Astrocyte (in vitro differentiated cells and primary cell): ENCODE results near the gene ADAP1. TPM values are rescaled to one million over a fixed set of nuclear protein-coding genes. Genes with fewer than 3 reads are reported as not detected.

Experiments used
- DNase-seq: peaks from one replicate; pipeline ENCODE4 v3.0.0-alpha.2; 2010; ENCODE audit warnings: low read depth
- FAIRE-seq: peaks from 2 replicates; lab custom pipeline; 2011; peaks lifted over from hg19 to GRCh38; lab: Jason Lieb, UNC
- H2AFZ ChIP-seq: 2 replicates; pipeline ENCODE4 v1.6.0; 2012; ENCODE audit warnings: low read depth, low read length, inconsistent platforms
- H3K27ac ChIP-seq: 2 replicates; pipeline ENCODE4 v1.5.1; 2011; ENCODE audit warnings: low read depth, low read length, inconsistent platforms
- H3K27me3 ChIP-seq: 2 replicates; pipeline ENCODE4 v1.6.0; 2011; ENCODE audit warnings: low read length, inconsistent platforms; ENCODE audit not compliant: insufficient read depth
- H3K36me3 ChIP-seq: 2 replicates; pipeline ENCODE4 v1.5.1; 2011; ENCODE audit warnings: low read length, inconsistent platforms; ENCODE audit not compliant: insufficient read depth
- H3K4me1 ChIP-seq: 2 replicates; pipeline ENCODE4 v1.5.1; 2011; ENCODE audit warnings: low read length, inconsistent platforms; ENCODE audit not compliant: insufficient read depth
- H3K4me2 ChIP-seq: 2 replicates; pipeline ENCODE4 v1.6.0; 2012; ENCODE audit warnings: low read length, inconsistent platforms
- H3K4me3 ChIP-seq: 2 replicates; pipeline ENCODE4 v1.5.1; 2011; ENCODE audit warnings: low read depth, mild to moderate bottlenecking, low read length, inconsistent platforms; ENCODE audit not compliant: insufficient read depth
- H3K79me2 ChIP-seq: 2 replicates; pipeline ENCODE4 v1.6.0; 2012; ENCODE audit warnings: mild to moderate bottlenecking, low read length, inconsistent platforms; ENCODE audit not compliant: insufficient read depth
- H3K9ac ChIP-seq: 2 replicates; pipeline ENCODE4 v1.6.0; 2012; ENCODE audit warnings: mild to moderate bottlenecking, low read length, inconsistent platforms
- H3K9me3 ChIP-seq: 2 replicates; pipeline ENCODE4 v1.5.1; 2012; ENCODE audit warnings: low read depth, mild to moderate bottlenecking, low read length, inconsistent platforms; ENCODE audit not compliant: insufficient read depth
- H4K20me1 ChIP-seq: 2 replicates; pipeline ENCODE4 v1.6.0; 2012; ENCODE audit warnings: low read length, inconsistent platforms; ENCODE audit not compliant: insufficient read depth
- H3K27ac Mint-ChIP-seq: one replicate; pipeline ENCODE4 v1.8.0; 2021; ENCODE audit warnings: mild to moderate bottlenecking, mixed read lengths; ENCODE audit not compliant: unreplicated experiment
- H3K27me3 Mint-ChIP-seq: one replicate; pipeline ENCODE4 v1.8.0; 2021; ENCODE audit warnings: low read depth, mixed read lengths; ENCODE audit not compliant: unreplicated experiment
- H3K36me3 Mint-ChIP-seq: one replicate; pipeline ENCODE4 v1.8.0; 2021; ENCODE audit warnings: low read depth, mixed read lengths; ENCODE audit not compliant: unreplicated experiment
- H3K4me1 Mint-ChIP-seq: one replicate; pipeline ENCODE4 v1.8.0; 2021; ENCODE audit warnings: low read depth, mixed read lengths; ENCODE audit not compliant: unreplicated experiment
- H3K4me3 Mint-ChIP-seq: one replicate; pipeline ENCODE4 v1.8.0; 2021; ENCODE audit warnings: mild to moderate bottlenecking, moderate library complexity, mixed read lengths; ENCODE audit not compliant: unreplicated experiment
- H3K9me3 Mint-ChIP-seq: one replicate; pipeline ENCODE4 v1.8.0; 2021; ENCODE audit warnings: mild to moderate bottlenecking, mixed read lengths; ENCODE audit not compliant: unreplicated experiment
- EZH2 ChIP-seq: IDR thresholded peaks from 2 replicates; pipeline ENCODE4 v1.6.1; 2012; ENCODE audit warnings: mild to moderate bottlenecking, low read length, inconsistent platforms; ENCODE audit not compliant: insufficient read depth
- total RNA-seq: library from RNA; stranded (reverse); gene quantifications from 2 replicates; pipeline ENCODE4 v1.2.1, GENCODE V29; 2021
- TF ChIP-seq, protein P1 (sequence below): IDR thresholded peaks from 2 replicates; pipeline ENCODE4 v1.5.1; 2011; ENCODE audit warnings: low read depth, mild to moderate bottlenecking, inconsistent platforms, low read length, moderate library complexity; ENCODE audit not compliant: insufficient read depth

ADAP1 gene
- total RNA-seq, 1 donor from 2014 or later = 4.8 TPM

DNA sequence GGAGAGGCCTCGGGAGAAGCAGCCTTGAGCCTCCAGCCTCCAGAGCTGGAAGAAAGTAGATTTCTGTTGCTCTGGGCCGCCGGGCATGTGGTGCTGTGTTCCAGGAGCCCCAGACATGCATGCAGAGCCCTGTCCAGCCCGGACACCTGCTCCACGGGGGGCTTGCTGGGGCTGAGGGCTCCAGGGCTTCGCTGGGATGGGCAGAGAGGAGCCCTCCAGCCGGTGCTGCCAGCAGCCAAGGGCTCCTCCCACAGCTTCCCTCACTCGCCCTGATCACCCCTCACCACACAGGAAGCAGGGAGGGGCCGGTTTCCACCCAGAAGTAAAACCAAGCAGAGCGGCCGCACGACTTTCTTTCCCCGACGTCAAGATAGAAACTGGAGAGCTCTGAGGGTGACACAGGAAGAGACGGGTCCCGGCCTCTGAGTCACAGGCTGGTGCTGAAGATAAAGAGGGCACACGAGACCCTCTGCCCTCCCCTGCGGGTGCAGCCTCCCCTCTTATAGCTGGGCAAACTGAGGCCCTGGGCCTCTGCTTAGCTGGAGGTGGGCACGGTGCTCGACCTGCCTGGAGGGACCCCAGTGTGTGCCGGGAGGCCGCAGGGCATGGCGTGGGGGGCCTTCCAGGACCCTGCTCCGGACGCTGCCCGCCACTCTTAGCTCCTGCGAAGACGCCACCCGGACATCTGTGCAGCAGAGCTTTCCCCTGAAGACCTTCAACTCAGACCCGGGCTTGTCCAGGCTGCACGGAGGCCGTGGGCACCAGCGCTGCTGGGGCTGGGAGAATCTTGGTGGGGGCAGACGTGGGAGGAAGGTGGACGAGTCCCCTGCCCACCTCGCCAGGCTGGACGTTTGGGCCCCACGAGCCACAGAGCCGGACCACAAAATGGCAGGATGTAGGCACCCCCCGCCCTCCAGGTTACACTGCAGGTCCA lies 31.1 kb downstream of the ADAP1 start:
- Mint-ChIP-seq H3K4me1 (peaks cover 6% of the 10 kb centered on the region), H3K27me3 (no peaks in the 10 kb centered on the region), H3K9me3 (no peaks in the 10 kb centered on the region), H3K4me3 (no peak overlapping the region), H3K27ac (no peak overlapping the region), H3K36me3 (no peaks in the 10 kb centered on the region)
- H2AFZ ChIP-seq = peak overlapping the region; percentile 60
- H3K36me3 ChIP-seq = no peaks in the 10 kb centered on the region
- H4K20me1 ChIP-seq = no peaks in the 10 kb centered on the region
- no peaks in the 10 kb centered on the region for H3K27me3 ChIP-seq
- FAIRE-seq (no peak), DNase-seq (peak; percentile 31)
- H3K4me1 ChIP-seq = peaks cover 22% of the 10 kb centered on the region
- no peak overlapping the region for H3K9ac ChIP-seq
- no peaks in the 10 kb centered on the region for H3K9me3 ChIP-seq
- no peaks in the 10 kb centered on the region for H3K79me2 ChIP-seq
- no peak overlapping the region for H3K27ac ChIP-seq
- no peak overlapping the region for H3K4me3 ChIP-seq
- H3K4me2 ChIP-seq = peak overlapping the region; percentile 43
- no peak for TF ChIP-seq EZH2
- TF ChIP-seq, protein P1, sequence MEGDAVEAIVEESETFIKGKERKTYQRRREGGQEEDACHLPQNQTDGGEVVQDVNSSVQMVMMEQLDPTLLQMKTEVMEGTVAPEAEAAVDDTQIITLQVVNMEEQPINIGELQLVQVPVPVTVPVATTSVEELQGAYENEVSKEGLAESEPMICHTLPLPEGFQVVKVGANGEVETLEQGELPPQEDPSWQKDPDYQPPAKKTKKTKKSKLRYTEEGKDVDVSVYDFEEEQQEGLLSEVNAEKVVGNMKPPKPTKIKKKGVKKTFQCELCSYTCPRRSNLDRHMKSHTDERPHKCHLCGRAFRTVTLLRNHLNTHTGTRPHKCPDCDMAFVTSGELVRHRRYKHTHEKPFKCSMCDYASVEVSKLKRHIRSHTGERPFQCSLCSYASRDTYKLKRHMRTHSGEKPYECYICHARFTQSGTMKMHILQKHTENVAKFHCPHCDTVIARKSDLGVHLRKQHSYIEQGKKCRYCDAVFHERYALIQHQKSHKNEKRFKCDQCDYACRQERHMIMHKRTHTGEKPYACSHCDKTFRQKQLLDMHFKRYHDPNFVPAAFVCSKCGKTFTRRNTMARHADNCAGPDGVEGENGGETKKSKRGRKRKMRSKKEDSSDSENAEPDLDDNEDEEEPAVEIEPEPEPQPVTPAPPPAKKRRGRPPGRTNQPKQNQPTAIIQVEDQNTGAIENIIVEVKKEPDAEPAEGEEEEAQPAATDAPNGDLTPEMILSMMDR = no peak

DNA sequence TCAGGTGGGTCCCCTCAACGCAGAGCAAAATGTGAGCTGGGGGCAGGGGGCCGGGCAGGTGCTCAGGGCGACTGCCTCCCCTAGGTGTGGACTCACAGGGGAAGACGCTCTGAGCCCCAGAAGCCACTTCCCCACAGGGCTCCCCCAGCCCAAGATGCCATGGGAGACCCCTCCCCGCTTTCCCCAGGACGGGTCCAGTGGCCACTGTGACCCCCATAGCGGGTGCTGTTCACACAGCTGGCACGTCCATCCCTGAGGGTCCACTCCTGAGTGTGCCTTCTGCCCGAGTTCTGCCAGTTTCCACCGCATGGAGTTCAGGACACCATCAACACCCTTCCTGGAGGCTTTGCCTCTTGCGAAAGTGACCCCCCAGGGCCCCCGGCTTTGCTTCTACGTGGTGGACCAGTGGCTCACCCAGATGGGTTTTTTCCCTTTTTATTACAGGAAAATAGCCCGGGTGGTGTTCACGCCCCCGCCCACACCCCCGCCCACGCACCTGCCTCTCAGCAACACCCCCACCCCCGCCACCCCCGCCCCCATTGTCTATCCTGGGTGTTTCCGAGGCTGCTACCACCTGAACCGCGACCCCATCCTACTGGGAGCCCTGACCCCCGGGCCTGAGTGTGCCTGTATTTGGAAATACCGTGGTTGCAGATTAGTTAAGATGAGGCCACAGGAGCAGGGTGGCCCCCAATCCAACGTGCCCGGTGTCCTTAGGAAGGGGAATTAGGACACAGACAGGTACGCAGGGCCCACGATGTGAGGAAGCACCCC lies 32.0 kb downstream of the ADAP1 start:
- no peak for TF ChIP-seq EZH2
- TF ChIP-seq, protein P1 = no peak
- no peaks in the 10 kb centered on the region for H3K79me2 ChIP-seq
- Mint-ChIP-seq H3K27ac (no peak overlapping the region), H3K9me3 (no peaks in the 10 kb centered on the region), H3K4me3 (no peak overlapping the region), H3K36me3 (no peaks in the 10 kb centered on the region), H3K27me3 (peaks cover 3% of the 10 kb centered on the region), H3K4me1 (peaks cover 6% of the 10 kb centered on the region)
- H3K9me3 ChIP-seq = no peaks in the 10 kb centered on the region
- FAIRE-seq (no peak), DNase-seq (no peak)
- H3K27ac ChIP-seq = no peak overlapping the region
- peak overlapping the region; percentile 43 for H3K4me2 ChIP-seq
- no peaks in the 10 kb centered on the region for H3K36me3 ChIP-seq
- H3K4me3 ChIP-seq = no peak overlapping the region
- no peak overlapping the region for H3K9ac ChIP-seq
- H3K4me1 ChIP-seq = peaks cover 18% of the 10 kb centered on the region
- H2AFZ ChIP-seq = peak overlapping the region; percentile 60
- H4K20me1 ChIP-seq = no peaks in the 10 kb centered on the region
- no peaks in the 10 kb centered on the region for H3K27me3 ChIP-seq
